Adrenal gland (tissue), 19 donors: ENCODE results near the gene POTEJ. TPM values are rescaled to one million over a fixed set of nuclear protein-coding genes. Genes with fewer than 3 reads are reported as not detected.
A peak's percentile ranks its signal among the peaks of the same experiment; 100 is the strongest.
"Not testable (repeated sequence)": the region's sequence is repeated elsewhere in the genome, so short reads cannot be mapped to it uniquely, and the experiment has no call there.

ENCODE experiments used
- DNase-seq, 7 donors: peaks; one replicate each; pipeline ENCODE4 v3.0.0-alpha.2; 2019 to 2020
- H3K27ac ChIP-seq, 5 donors: fragments of 200-600 bp; sonication (generic) in 4 of 5; 1 replicate in 3 of 5; 2 replicates in 2 of 5; pipeline versions ENCODE4 v1.5.1 to v1.8.0; 2016 to 2020; ENCODE audit warnings: mild to moderate bottlenecking in 1 of 5
- H3K27me3 ChIP-seq: fragments of 200-600 bp; 2 replicates; pipeline ENCODE4 v1.8.0; 2021
- H3K36me3 ChIP-seq, 2 donors: fragments of 200-600 bp; replicated peaks in 1 of 2; 1 replicate in 1 of 2; 2 replicates in 1 of 2; pipeline versions ENCODE4 v1.5.1 to v1.8.0; 2018 to 2022
- H3K4me1 ChIP-seq, 2 donors: fragments of 200-600 bp; replicated peaks in 1 of 2; 1 replicate in 1 of 2; 2 replicates in 1 of 2; pipeline versions ENCODE4 v1.5.1 to v1.8.0; 2018 to 2021
- H3K4me3 ChIP-seq, 4 donors: fragments of 200-600 bp; sonication (generic) in 3 of 4; one replicate each; pipeline ENCODE4 v1.5.1; 2016 to 2018
- H3K9me3 ChIP-seq, 3 donors: fragments of 200-600 bp; sonication (generic) in 1 of 3; replicated peaks in 1 of 3; 1 replicate in 2 of 3; 2 replicates in 1 of 3; pipeline versions ENCODE4 v1.5.1 to v1.8.0; 2016 to 2021
- WGBS, 4 donors: extraction: QIAGEN DNeasy Blood & Tissue Kit in 2 of 4; methylation state at CpG; one replicate each; pipeline versions ENCODE4 v1.1.5 to v1.1.7; 2013 to 2017; 5-methylcytosine and 5-hydroxymethylcytosine counted together
- intact Hi-C, 2 donors: fragments of 100-400 bp; cut with DNase I; formaldehyde crosslinking; loops; one replicate each; pipeline versions ENCODE4 v1.14.1 to v1.15.0; 2022 to 2023
- long read RNA-seq, 10 donors: library from polyadenylated mRNA in 3 of 10; unstranded in 2 of 10; stranded (forward) in 1 of 10; transcript quantifications; one replicate each; pipeline ENCODE4 v2.0.0 and lab custom pipeline, GENCODE V29; 2021 to 2026
- polyA plus RNA-seq, 3 donors: library from polyadenylated mRNA; stranded (reverse); fragments of 200-250 nt in 2 of 3; fragments of 350-450 nt in 1 of 3; fragmentation: Illumina TruSeq in 1 of 3; extraction: RNeasy Lipid Tissue Mini Kit (QIAGEN cat#74804) in 1 of 3; gene quantifications; one replicate each; pipeline ENCODE4 v1.2.3, GENCODE V29; 2013 to 2014
- total RNA-seq, 9 donors: library from RNA; depleted of rRNA in 4 of 9; stranded (reverse); fragments of >200 nt in 4 of 9; fragments of 120-200 nt in 1 of 9; fragmentation: NEBNext Ultra II Directional in 1 of 9; extraction: Animal tissue kit (Norgen Biotek cat#: 25700) in 1 of 9; gene quantifications; one replicate each; pipeline versions ENCODE4 v1.1.0 to v1.2.4, GENCODE V29; 2013 to 2023
- donor health status: healthy with polysubstance abuse.
- donor health status: Bipolar disorder and iron deficiency.
- donor health status: DM: yes; HTN: yes; CAD: no.
- donor health status: DM: no; HTN: no; CAD: no.
- donor health status: DM: no; HTN: no; CAD: no.
- donor health status: DM: yes; HTN: yes; CAD: no.

POTEJ gene
- total RNA-seq (under 1 TPM in 1 of 9 donors, not detected in 8; 0.17 TPM), polyA plus RNA-seq (not detected)
- long read RNA-seq, donor 1, result 0 reads
- long read RNA-seq, donor 2, result 0 reads
- long read RNA-seq, donor 3, result 0 reads
- long read RNA-seq, donor 4, partial matches to known transcripts, result 0 of 1 reads
- long read RNA-seq, donor 4, other reads (novel, unspliced or antisense), result 1 of 1 reads
- long read RNA-seq, donor 5, result 0 reads
- long read RNA-seq, donor 6, partial matches to known transcripts, result 0 of 2 reads
- long read RNA-seq, donor 6, other reads (novel, unspliced or antisense), result 2 of 2 reads
- long read RNA-seq, donor 7, result 0 reads
- long read RNA-seq, donor 8, partial matches to known transcripts, result 0 of 8 reads
- long read RNA-seq, donor 8, other reads (novel, unspliced or antisense), result 8 of 8 reads
- long read RNA-seq, donor 9, result 0 reads
- long read RNA-seq, donor 10, result 0 reads

DNA sequence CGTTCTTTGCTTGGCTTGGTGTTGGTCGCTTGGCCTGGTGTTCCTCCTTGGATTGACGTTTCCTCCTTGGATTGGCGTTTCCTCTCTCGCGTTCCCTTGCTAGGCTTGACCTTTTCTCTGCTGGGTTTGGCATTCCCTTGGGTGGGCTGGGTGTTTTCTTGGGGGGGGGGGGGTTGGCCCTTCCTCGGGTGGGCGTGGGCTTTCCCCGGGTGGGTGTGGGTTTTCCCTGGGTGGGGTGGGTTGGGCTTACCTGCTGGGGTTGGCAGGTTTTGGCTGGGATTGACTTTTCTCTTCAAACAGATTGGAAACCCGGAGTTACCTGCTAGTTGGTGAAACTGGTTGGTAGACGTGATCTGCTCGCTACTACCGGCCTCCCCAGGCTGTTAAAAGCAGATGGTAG is at the start of gene POTEJ:
Gene POTEJ, plus strand, starts transcription at position 301 of the 400 bp plus-strand sequence. Its CDS starts 93 bp downstream, at position 394.
- intact Hi-C loops, H3K4me3 ChIP-seq, H3K36me3 ChIP-seq, H3K9me3 ChIP-seq, H3K4me1 ChIP-seq, H3K27me3 ChIP-seq, H3K27ac ChIP-seq, DNase-seq: not testable (repeated sequence)
- 88% methylated on average over 3 of the region's 13 CpGs; no CpG with 5 or more reads in 2 of the 4 donors for WGBS, 4 donors

DNA sequence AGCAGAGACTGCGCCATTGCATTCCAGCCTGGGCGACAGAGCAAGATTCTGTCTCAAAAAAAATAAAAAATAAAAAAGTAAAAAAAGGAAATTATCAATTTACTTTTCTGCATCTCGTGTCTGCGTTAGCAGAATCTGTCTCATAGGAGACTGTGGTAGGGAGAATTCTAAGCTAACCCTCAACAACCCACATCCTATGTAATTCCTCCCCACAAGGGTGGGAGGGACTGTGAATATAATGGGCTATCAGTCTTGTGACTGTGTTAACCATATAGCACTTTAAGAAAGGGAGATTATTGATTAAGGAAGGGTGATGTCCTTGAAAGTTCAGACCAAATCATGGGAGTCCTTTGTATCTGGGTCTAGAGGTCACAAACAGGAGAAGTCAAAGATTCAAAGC is 45.1 kb upstream of the POTEJ start:
- H3K9me3 ChIP-seq, H3K4me1 ChIP-seq, H3K4me3 ChIP-seq, H3K27ac ChIP-seq, intact Hi-C loops, DNase-seq, H3K36me3 ChIP-seq, H3K27me3 ChIP-seq: not testable (repeated sequence)
- no CpG with 5 or more reads among the region's 4 CpGs for WGBS, 4 donors

DNA sequence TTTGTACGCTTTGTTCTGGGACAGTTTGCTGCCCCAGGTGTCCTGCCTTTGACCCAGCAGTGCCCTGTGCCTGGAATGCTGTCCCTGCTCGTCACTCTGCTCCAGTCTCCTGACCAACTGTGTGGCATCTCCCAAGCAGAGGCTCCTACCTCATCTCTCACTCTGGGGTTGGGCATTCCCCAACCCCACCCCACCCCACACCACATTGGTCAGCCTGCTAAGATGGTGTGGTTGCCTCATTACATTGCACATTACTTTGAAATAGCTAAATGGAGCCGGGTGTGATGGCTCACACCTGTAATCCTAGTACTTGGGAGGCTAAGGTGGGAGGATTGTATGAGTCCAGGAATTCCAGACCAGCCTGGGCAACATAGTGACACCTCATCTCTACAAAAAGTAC is 39.3 kb upstream of the POTEJ start:
- no CpG with 5 or more reads among the region's 3 CpGs for WGBS, 4 donors
- intact Hi-C loops, result not testable (repeated sequence)

DNA sequence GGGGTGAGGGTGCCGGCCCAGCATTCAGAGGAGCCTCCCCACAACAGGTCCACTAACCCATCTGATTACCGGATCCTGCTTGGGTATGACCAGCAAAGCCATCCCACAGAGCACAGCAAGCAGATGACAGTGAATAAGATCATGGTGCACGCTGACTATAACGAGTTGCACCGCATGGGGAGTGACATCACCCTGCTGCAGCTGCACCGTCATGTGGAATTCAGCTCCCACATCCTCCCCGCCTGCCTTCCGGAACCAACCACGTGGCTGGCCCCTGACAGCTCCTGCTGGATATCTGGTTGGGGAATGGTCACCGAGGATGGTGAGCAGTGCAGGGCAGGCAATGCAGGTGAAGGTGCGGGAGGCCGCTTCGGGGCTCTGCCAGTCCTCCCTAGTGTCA is 37.0 kb upstream of the POTEJ start:
- DNase-seq, result peak in 1 of 7 donors; percentile 11
- H3K9me3 ChIP-seq, intact Hi-C loops, H3K27me3 ChIP-seq, H3K4me1 ChIP-seq, H3K36me3 ChIP-seq, H3K4me3 ChIP-seq, H3K27ac ChIP-seq: not testable (repeated sequence)
- WGBS, 4 donors, result 70 to 91% (median 84%) methylated on average over 4 to 7 of the region's 13 CpGs; no CpG with 5 or more reads in 1 of the 4 donors

More for the DNA sequence above, 39.3 kb upstream of the POTEJ start:
- not testable (repeated sequence) for H3K4me1 ChIP-seq, H3K27ac ChIP-seq, H3K4me3 ChIP-seq, H3K27me3 ChIP-seq, H3K9me3 ChIP-seq, H3K36me3 ChIP-seq, DNase-seq

DNA sequence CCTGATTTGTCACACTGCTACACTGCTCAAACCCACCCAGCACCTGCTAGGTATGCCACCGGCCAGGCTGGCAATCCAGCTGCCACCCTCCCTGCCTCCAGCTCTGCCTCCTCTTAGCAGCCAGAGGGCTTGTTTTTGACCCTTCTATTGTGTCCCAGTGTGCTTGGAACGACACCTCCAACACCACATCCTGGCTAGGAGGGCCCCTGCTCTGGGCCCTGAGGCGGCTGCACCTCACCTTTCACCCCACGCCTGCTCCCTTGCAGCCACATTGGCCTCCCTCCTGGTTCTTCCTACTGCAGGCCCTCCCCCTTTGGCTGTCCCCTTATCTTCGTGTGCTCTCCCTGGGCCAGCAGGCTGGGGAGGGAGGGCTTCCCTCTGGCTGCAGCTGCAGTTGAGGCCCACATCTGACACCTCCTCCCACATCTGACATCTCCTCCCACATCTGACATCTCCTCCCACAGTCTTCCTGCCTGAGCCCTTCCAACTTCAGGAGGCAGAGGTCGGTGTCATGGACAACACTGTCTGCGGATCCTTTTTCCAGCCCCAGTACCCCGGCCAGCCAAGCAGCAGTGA is 34.9 kb upstream of the POTEJ start:
- H3K36me3 ChIP-seq, H3K27me3 ChIP-seq, H3K4me3 ChIP-seq, H3K9me3 ChIP-seq, H3K4me1 ChIP-seq, DNase-seq, intact Hi-C loops, H3K27ac ChIP-seq: not testable (repeated sequence)
- no CpG with 5 or more reads among the region's 8 CpGs for WGBS, 4 donors

DNA sequence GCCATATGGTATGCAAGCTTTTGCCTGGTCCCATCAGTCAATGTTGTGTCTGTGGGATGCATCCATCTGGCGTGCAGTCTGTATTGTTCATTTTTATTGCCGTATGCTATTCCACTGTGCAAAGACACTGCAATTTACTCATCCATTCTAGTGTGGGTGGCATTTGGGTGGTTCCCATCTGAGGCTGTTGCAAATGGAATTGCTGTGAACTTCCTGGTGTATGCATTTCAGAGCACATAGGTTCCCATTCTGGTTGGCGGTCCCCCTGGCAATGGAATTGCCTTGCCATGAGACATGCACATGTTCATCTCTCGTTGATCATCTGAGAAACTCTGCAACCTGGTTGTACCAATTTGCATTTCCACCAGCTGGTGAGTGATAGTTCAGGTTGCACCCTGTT is 33.7 kb upstream of the POTEJ start:
- H3K36me3 ChIP-seq, H3K27ac ChIP-seq, H3K4me1 ChIP-seq, H3K9me3 ChIP-seq, DNase-seq, intact Hi-C loops, H3K27me3 ChIP-seq, H3K4me3 ChIP-seq: not testable (repeated sequence)
- WGBS, 4 donors, result no CpG with 5 or more reads among the region's 4 CpGs

DNA sequence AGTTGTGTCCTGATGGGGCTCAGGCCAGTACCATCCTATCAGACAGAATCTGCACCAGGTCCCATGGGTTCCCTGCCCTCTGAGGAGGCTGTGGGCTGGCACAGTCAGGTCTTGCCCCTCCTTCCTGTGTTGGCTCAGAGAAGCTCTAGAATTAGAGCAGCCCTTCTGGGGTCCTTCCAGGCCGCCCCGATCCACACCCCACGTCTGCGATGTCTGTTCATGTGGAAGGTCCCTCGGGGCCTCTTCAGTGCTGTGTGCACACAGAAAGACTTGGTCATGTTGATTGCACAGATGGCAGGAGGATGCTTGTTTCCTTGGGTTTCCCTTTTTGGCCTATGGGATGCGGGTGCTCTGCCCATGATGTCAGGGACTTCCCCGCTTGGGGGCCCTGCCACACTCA is 32.1 kb upstream of the POTEJ start:
- 89 to 91% (median 90%) methylated on average over 5 of the region's 7 CpGs; no CpG with 5 or more reads in 1 of the 4 donors for WGBS, 4 donors
- intact Hi-C loops, H3K27ac ChIP-seq, H3K9me3 ChIP-seq, H3K36me3 ChIP-seq, H3K4me1 ChIP-seq, H3K4me3 ChIP-seq, H3K27me3 ChIP-seq: not testable (repeated sequence)
- DNase-seq, result peak in 2 of 7 donors; percentile 7 to 18

DNA sequence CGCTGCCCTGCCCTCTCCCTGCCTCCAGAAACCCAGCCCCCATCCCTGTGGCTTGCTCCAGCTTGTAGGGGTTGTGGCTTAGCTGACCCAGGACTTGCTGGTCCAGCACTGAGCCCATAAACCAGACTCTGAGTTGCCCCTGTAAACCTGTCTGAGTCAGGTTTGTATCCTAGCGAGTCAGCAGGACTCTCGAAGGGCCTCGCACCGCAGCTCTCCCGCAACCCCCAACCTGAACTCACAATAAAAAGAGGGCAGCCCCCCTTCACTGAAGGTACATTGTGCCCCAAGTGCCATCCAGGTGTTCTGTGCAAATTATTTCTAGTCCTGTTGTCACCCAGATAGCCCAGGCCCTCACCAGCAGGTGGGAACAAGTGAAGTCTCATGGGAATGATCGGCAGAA is 29.7 kb upstream of the POTEJ start:
- H3K27me3 ChIP-seq, intact Hi-C loops, H3K9me3 ChIP-seq, H3K27ac ChIP-seq, H3K36me3 ChIP-seq, H3K4me1 ChIP-seq, H3K4me3 ChIP-seq: not testable (repeated sequence)
- 93 to 95% methylated on average over 6 of the region's 7 CpGs; no CpG with 5 or more reads in 2 of the 4 donors for WGBS, 4 donors
- DNase-seq, result peak in 1 of 7 donors; percentile 29

DNA sequence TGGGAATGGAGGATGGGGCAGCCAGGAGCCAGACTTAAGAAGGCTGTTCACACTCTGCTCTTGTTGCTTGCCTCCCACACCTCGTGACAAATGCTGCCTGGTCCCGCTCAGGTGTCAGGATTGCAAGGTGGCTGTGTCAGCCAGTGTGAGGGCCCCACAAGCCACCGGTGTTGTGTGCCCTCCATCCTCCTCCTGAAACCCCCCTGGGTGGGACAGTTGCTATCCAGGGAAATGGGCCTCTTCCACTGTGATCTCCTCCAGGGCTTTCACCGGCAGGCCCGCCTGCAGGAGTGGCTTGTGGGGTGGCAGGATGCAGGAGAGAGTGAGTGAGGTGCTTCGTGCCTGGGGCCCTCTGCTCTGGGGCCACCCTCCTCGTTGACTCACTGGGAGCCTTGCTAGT is 28.3 kb upstream of the POTEJ start:
- H3K9me3 ChIP-seq, H3K4me1 ChIP-seq, intact Hi-C loops, DNase-seq, H3K27ac ChIP-seq, H3K36me3 ChIP-seq, H3K27me3 ChIP-seq, H3K4me3 ChIP-seq: not testable (repeated sequence)
- 69 to 87% (median 83%) methylated on average over 2 to 3 of the region's 7 CpGs; no CpG with 5 or more reads in 1 of the 4 donors for WGBS, 4 donors

DNA sequence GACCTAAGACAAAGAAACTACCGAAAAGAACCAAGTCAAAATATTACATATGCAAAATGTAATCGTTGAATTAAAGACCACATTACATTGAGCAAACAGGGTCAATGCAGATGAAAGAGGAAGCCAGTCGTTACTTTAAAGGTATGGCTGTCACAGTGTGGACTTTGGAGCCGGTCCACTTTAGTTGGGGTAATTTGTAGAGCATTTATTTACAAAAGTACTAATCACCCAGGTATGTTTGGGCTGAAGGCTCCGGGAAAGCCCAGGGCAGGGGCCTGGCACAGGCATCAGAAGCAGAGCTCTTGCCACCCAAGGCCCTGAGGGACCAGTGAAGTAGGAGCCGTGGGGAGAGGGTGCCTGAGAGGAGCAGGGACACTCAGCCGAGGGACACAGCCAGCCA is 27.7 kb upstream of the POTEJ start:
- not testable (repeated sequence) for DNase-seq, H3K27ac ChIP-seq
- 76 to 90% (median 80%) methylated on average over 4 of the region's 7 CpGs for WGBS, 4 donors

DNA sequence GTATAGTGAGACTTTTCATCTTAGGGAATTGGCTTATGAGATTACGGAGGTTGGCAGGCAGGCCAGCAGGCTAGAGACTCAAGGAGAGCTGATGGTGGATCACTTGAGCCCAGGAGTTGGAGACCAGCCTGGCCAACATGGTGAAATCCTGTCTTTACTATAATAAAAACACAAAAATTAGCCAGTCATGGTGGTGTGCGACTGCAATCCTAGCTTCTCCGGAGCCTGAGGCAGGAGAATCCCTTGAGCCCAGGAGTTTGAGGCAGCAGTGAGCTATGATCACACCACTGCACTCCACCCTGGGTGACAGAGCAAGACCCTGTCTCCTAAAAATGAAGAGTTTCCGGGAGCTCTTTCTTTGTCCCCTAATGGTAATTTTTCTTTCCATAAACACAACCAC is 26.5 kb upstream of the POTEJ start:
- H3K27ac ChIP-seq, DNase-seq, H3K27me3 ChIP-seq, intact Hi-C loops, H3K4me3 ChIP-seq, H3K9me3 ChIP-seq, H3K36me3 ChIP-seq, H3K4me1 ChIP-seq: not testable (repeated sequence)
- WGBS, 4 donors, result 90 to 100% (median 98%) methylated on average over 1 to 2 of the region's 4 CpGs

More for the DNA sequence above, 27.7 kb upstream of the POTEJ start:
- H3K4me3 ChIP-seq, H3K27me3 ChIP-seq, H3K9me3 ChIP-seq, H3K4me1 ChIP-seq, H3K36me3 ChIP-seq, intact Hi-C loops: not testable (repeated sequence)
